SK-N-SH treated with all-trans-retinoic acid at 6 μM for 48 hours (cell line): ENCODE results near the gene MRFAP1L1.

Source experiments
- ATAC-seq: fragments of 200-7000 bp; cut with Tn5 transposase; 3 replicates; pipeline ENCODE4 v1.9.1; 2020; ENCODE audit warnings: mild to moderate bottlenecking, moderate library complexity
- ARNTL ChIP-seq: fragments of 450-650 bp; formaldehyde crosslinking; IDR thresholded peaks from 2 replicates; pipeline ENCODE4 v1.5.0; 2020; ENCODE audit warnings: low read depth, mild to moderate bottlenecking, moderate library complexity, borderline replicate concordance
- BACH2 ChIP-seq: fragments of 250-450 bp; sonication (Bioruptor Pico); IDR thresholded peaks from 2 replicates; pipeline ENCODE4 v1.9.0; 2021; ENCODE audit warnings: mild to moderate bottlenecking, borderline replicate concordance
- CREB5 ChIP-seq: fragments of 250-450 bp; sonication (Bioruptor Pico); IDR thresholded peaks from 2 replicates; pipeline ENCODE4 v1.5.1; 2020; ENCODE audit warnings: low read depth, mild to moderate bottlenecking, moderate library complexity
- CSDC2 ChIP-seq: fragments of 250-450 bp; sonication (Bioruptor Pico); IDR thresholded peaks from 2 replicates; pipeline ENCODE4 v1.5.0; 2020; ENCODE audit warnings: mild to moderate bottlenecking, moderate library complexity
- CSRNP3 ChIP-seq: fragments of 250-450 bp; sonication (Bioruptor Pico); IDR thresholded peaks from 2 replicates; pipeline ENCODE4 v1.5.1; 2021; ENCODE audit warnings: mild to moderate bottlenecking, moderate library complexity
- ESRRG ChIP-seq: fragments of 250-450 bp; sonication (Bioruptor Pico); IDR thresholded peaks from 2 replicates; pipeline ENCODE4 v1.6.1; 2021; ENCODE audit warnings: mild to moderate bottlenecking
- GLIS3 ChIP-seq: fragments of 250-450 bp; sonication (Bioruptor Pico); IDR thresholded peaks from 2 replicates; pipeline ENCODE4 v1.5.0; 2020; ENCODE audit warnings: mild to moderate bottlenecking, moderate library complexity
- ISL1 ChIP-seq: fragments of 250-450 bp; sonication (Bioruptor Pico); IDR thresholded peaks from 2 replicates; pipeline ENCODE4 v2.1.2; 2022; ENCODE audit warnings: mild to moderate bottlenecking, moderate library complexity
- OSR1 ChIP-seq: fragments of 250-450 bp; sonication (Bioruptor Pico); IDR thresholded peaks from 2 replicates; pipeline ENCODE4 v1.8.0; 2022; ENCODE audit warnings: moderate library complexity, mild to moderate bottlenecking, inconsistent platforms
- PATZ1 ChIP-seq: fragments of 250-450 bp; sonication (Bioruptor Pico); IDR thresholded peaks from 2 replicates; pipeline ENCODE4 v1.8.0; 2020; ENCODE audit warnings: mild to moderate bottlenecking, moderate library complexity, borderline replicate concordance
- POU6F1 ChIP-seq: fragments of 250-450 bp; sonication (Bioruptor Pico); IDR thresholded peaks from 2 replicates; pipeline ENCODE4 v1.8.0; 2021; ENCODE audit warnings: low read depth, mild to moderate bottlenecking, moderate library complexity, borderline replicate concordance
- PPARA ChIP-seq: fragments of 250-450 bp; sonication (Bioruptor Pico); IDR thresholded peaks from 2 replicates; pipeline ENCODE4 v1.5.0; 2020; ENCODE audit warnings: mild to moderate bottlenecking, borderline replicate concordance
- RARB ChIP-seq: fragments of 250-450 bp; sonication (Bioruptor Pico); IDR thresholded peaks from 2 replicates; pipeline ENCODE4 v1.8.0; 2021; ENCODE audit warnings: mild to moderate bottlenecking, moderate library complexity
- SNAI2 ChIP-seq: fragments of 250-450 bp; sonication (Bioruptor Pico); IDR thresholded peaks from 2 replicates; pipeline ENCODE4 v1.5.0; 2020; ENCODE audit warnings: mild to moderate bottlenecking, moderate library complexity
- TOX ChIP-seq: fragments of 250-450 bp; sonication (Bioruptor Pico); IDR thresholded peaks from 2 replicates; pipeline ENCODE4 v1.8.0; 2021; ENCODE audit warnings: mild to moderate bottlenecking, moderate library complexity, borderline replicate concordance
- TSHZ2 ChIP-seq: fragments of 250-450 bp; sonication (Bioruptor Pico); IDR thresholded peaks from 2 replicates; pipeline ENCODE4 v1.5.0; 2020; ENCODE audit warnings: mild to moderate bottlenecking, moderate library complexity
- ZFP3 ChIP-seq: fragments of 250-450 bp; sonication (Bioruptor Pico); IDR thresholded peaks from 2 replicates; pipeline ENCODE4 v1.5.0; 2020; ENCODE audit warnings: mild to moderate bottlenecking, moderate library complexity
- ZFP30 ChIP-seq: fragments of 450-650 bp; formaldehyde crosslinking; IDR thresholded peaks from 2 replicates; pipeline ENCODE4 v1.5.0; 2022; ENCODE audit warnings: mild to moderate bottlenecking, moderate library complexity
- ZNF565 ChIP-seq: fragments of 450-650 bp; formaldehyde crosslinking; conservative IDR thresholded peaks from 2 replicates; pipeline ENCODE4 v1.5.0; 2020; ENCODE audit warnings: low read depth, mild to moderate bottlenecking, moderate library complexity
- ZNF70 ChIP-seq: fragments of 450-650 bp; formaldehyde crosslinking; IDR thresholded peaks from 2 replicates; pipeline ENCODE4 v1.5.0; 2020; ENCODE audit warnings: mild to moderate bottlenecking, moderate library complexity
- ZNF8 ChIP-seq: fragments of 450-650 bp; formaldehyde crosslinking; IDR thresholded peaks from 2 replicates; pipeline ENCODE4 v1.5.0; 2020; ENCODE audit warnings: mild to moderate bottlenecking, moderate library complexity

The MRFAP1L1 gene

GRCh38 chr4:6730603-6731317 is 21.1 kb upstream of the MRFAP1L1 start:
- no peak for TF ChIP-seq CSRNP3 (CRISPR knock-in tag)
- TF ChIP-seq ARNTL (CRISPR knock-in tag), result no peak
- no peak for TF ChIP-seq CREB5 (CRISPR knock-in tag)
- TF ChIP-seq GLIS3, result no peak
- TF ChIP-seq ZNF70 (CRISPR knock-in tag), result no peak
- no peak for TF ChIP-seq SNAI2 (CRISPR knock-in tag)
- TF ChIP-seq CSDC2 (CRISPR knock-in tag), result no peak
- TF ChIP-seq OSR1 (CRISPR knock-in tag), result no peak
- no peak for TF ChIP-seq ZNF565 (CRISPR knock-in tag)
- no peak for TF ChIP-seq PPARA (CRISPR knock-in tag)
- no peak for TF ChIP-seq BACH2 (CRISPR knock-in tag)
- no peak for TF ChIP-seq ISL1 (CRISPR knock-in tag)
- no peak for TF ChIP-seq PATZ1 (CRISPR knock-in tag)
- TF ChIP-seq TOX, result no peak
- TF ChIP-seq TSHZ2 (CRISPR knock-in tag), result no peak
- no peak for TF ChIP-seq ESRRG (CRISPR knock-in tag)
- no peak for TF ChIP-seq RARB (CRISPR knock-in tag)
- no peak for ATAC-seq

GRCh38 chr4:6728320-6729029 is 18.8 kb upstream of the MRFAP1L1 start:
- TF ChIP-seq CSRNP3 (CRISPR knock-in tag) (no peak), CREB5 (CRISPR knock-in tag) (no peak), ISL1 (CRISPR knock-in tag) (no peak), RARB (CRISPR knock-in tag) (no peak), POU6F1 (CRISPR knock-in tag) (no peak), ZFP3 (CRISPR knock-in tag) (no peak), PPARA (CRISPR knock-in tag) (no peak), BACH2 (CRISPR knock-in tag) (no peak), SNAI2 (CRISPR knock-in tag) (no peak), CSDC2 (CRISPR knock-in tag) (no peak), PATZ1 (CRISPR knock-in tag) (no peak), TOX (no peak), GLIS3 (no peak), ARNTL (CRISPR knock-in tag) (no peak), ESRRG (CRISPR knock-in tag) (no peak), ZNF8 (CRISPR knock-in tag) (no peak), ZFP30 (CRISPR knock-in tag) (no peak), OSR1 (CRISPR knock-in tag) (no peak)

More at GRCh38 chr4:6728320-6729029, 18.8 kb upstream of the MRFAP1L1 start:
- no peak for ATAC-seq
